PFSK-1 (cell line): ENCODE measurements around the gene PPP1R9A.

Source experiments
- POLR2AphosphoS5 ChIP-seq: IDR thresholded peaks from 2 replicates; pipeline ENCODE4 v1.6.1; 2012; ENCODE audit warnings: low read depth, mild to moderate bottlenecking, control low read depth, low read length, moderate library complexity
- TAF1 ChIP-seq: IDR thresholded peaks from 2 replicates; pipeline ENCODE4 v1.6.1; 2012; ENCODE audit warnings: low read length, control low read depth, borderline replicate concordance; ENCODE audit not compliant: insufficient read depth
- TF ChIP-seq, protein P1 (sequence below), 2 experiments: IDR thresholded peaks; 2 replicates each; pipeline versions ENCODE4 v1.6.1 to v1.8.0; 2011 to 2012; ENCODE audit warnings: low read depth in 2 of 2, low read length in 2 of 2, control low read depth in 1 of 2, inconsistent platforms in 1 of 2, mild to moderate bottlenecking in 1 of 2, moderate library complexity in 1 of 2; ENCODE audit not compliant: insufficient read depth in 1 of 2

DNA sequence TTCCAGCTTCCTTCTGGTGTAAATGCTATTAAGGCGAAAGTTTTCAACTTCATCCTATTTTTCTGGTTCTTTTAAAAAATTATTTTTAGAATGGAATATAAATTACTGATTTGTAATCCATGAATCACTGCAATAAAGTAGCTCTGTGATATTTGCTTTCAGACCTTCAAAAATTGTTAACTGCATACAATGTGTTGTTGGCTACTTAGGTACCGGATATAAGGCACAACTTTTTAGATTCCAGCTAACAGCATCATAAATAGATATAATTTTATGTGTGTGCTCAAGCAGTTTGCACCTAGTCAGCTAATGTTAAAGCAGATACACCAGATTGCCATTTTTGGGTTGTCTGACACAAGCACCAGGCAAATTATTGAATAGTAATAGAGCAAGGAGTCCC lies 358.2 kb downstream of the PPP1R9A start:
- TF ChIP-seq POLR2AphosphoS5: no peak
- TF ChIP-seq TAF1: no peak
- TF ChIP-seq, protein P1, sequence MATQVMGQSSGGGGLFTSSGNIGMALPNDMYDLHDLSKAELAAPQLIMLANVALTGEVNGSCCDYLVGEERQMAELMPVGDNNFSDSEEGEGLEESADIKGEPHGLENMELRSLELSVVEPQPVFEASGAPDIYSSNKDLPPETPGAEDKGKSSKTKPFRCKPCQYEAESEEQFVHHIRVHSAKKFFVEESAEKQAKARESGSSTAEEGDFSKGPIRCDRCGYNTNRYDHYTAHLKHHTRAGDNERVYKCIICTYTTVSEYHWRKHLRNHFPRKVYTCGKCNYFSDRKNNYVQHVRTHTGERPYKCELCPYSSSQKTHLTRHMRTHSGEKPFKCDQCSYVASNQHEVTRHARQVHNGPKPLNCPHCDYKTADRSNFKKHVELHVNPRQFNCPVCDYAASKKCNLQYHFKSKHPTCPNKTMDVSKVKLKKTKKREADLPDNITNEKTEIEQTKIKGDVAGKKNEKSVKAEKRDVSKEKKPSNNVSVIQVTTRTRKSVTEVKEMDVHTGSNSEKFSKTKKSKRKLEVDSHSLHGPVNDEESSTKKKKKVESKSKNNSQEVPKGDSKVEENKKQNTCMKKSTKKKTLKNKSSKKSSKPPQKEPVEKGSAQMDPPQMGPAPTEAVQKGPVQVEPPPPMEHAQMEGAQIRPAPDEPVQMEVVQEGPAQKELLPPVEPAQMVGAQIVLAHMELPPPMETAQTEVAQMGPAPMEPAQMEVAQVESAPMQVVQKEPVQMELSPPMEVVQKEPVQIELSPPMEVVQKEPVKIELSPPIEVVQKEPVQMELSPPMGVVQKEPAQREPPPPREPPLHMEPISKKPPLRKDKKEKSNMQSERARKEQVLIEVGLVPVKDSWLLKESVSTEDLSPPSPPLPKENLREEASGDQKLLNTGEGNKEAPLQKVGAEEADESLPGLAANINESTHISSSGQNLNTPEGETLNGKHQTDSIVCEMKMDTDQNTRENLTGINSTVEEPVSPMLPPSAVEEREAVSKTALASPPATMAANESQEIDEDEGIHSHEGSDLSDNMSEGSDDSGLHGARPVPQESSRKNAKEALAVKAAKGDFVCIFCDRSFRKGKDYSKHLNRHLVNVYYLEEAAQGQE (IDR thresholded peaks at IDR 0.05; ENCODE audit: insufficient read depth in 1 of 2, low read depth in 2 of 2, low read length in 2 of 2): no peak
